ENCODE results near the gene CCDC148.

DNA sequence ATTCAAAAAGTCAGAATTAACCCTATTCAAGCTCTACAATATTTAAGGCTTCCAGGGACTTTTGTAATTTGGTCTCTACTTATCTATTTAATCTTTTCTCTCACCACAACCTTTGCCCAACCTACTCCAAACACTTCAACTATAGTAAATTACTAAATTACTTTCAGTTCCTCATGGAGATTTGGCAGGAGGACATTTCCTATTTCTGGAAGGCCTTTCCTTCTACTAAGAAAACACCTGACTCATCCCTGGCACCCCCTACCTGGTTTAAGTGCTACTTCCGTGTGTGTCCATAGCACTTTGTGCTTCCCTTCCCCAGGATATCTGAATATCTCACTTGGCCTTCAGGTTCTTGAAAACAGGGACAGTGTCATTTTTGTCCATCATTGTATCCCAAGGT lies 258.6 kb downstream of the CCDC148 start:
- no peak for TF ChIP-seq EZH2 (IDR thresholded peaks at IDR 0.05; ENCODE audit: insufficient read depth, poor library complexity, severe bottlenecking)
- TF ChIP-seq EZH2phosphoT487 (IDR thresholded peaks at IDR 0.05; ENCODE audit: insufficient read depth, low read depth), result no peak

All from GM23248 (cell line).